ENCODE measurements around the gene NIN.

NIN gene, protein sequence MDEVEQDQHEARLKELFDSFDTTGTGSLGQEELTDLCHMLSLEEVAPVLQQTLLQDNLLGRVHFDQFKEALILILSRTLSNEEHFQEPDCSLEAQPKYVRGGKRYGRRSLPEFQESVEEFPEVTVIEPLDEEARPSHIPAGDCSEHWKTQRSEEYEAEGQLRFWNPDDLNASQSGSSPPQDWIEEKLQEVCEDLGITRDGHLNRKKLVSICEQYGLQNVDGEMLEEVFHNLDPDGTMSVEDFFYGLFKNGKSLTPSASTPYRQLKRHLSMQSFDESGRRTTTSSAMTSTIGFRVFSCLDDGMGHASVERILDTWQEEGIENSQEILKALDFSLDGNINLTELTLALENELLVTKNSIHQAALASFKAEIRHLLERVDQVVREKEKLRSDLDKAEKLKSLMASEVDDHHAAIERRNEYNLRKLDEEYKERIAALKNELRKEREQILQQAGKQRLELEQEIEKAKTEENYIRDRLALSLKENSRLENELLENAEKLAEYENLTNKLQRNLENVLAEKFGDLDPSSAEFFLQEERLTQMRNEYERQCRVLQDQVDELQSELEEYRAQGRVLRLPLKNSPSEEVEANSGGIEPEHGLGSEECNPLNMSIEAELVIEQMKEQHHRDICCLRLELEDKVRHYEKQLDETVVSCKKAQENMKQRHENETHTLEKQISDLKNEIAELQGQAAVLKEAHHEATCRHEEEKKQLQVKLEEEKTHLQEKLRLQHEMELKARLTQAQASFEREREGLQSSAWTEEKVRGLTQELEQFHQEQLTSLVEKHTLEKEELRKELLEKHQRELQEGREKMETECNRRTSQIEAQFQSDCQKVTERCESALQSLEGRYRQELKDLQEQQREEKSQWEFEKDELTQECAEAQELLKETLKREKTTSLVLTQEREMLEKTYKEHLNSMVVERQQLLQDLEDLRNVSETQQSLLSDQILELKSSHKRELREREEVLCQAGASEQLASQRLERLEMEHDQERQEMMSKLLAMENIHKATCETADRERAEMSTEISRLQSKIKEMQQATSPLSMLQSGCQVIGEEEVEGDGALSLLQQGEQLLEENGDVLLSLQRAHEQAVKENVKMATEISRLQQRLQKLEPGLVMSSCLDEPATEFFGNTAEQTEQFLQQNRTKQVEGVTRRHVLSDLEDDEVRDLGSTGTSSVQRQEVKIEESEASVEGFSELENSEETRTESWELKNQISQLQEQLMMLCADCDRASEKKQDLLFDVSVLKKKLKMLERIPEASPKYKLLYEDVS (N-terminal part only)

DNA sequence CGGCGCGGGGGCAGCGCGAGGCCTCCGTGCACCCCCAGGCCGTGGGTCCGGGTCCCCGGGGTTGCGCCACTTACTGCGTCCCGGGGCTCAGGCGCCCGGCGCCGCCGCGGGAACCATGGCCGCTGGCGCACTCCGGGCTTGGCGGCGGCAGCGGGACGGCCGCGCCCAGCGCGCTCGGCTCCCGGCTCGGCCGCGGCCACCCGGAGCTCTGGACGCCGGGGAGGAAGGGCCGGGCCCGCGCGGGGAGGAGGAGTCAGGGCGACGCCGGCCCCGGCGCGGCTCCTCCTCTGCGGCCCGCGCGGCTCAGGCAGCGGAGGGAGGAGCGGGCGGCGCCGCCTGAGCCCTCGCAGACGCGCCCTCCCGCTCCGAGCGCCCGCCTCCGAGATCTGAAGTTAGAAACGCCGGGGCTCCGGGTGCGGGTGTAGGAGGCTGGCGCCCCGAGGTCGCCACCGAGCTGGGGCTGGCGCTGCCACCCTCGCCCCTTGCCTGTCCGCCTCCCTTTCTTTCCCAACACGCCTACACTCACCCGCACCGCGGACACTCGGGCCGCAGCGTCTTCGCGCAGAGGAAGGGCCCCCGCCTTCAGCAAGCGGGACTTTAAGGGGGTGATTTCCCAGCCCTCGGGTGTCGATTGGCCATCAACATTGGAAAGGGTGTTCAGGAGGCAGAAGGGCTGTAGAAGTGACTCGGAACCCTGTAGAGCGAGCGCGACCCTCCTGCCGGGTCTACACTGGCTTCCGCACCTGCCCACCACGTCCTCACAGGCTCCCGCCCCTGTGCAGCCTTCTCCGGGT is at the start of gene NIN:
Gene NIN (minus strand): TSS at position 231 of the 794 bp plus-strand sequence. CDS start 9,106 bp downstream, outside the sequence.
- DNase-seq: peak; percentile 72 to 82

DNA sequence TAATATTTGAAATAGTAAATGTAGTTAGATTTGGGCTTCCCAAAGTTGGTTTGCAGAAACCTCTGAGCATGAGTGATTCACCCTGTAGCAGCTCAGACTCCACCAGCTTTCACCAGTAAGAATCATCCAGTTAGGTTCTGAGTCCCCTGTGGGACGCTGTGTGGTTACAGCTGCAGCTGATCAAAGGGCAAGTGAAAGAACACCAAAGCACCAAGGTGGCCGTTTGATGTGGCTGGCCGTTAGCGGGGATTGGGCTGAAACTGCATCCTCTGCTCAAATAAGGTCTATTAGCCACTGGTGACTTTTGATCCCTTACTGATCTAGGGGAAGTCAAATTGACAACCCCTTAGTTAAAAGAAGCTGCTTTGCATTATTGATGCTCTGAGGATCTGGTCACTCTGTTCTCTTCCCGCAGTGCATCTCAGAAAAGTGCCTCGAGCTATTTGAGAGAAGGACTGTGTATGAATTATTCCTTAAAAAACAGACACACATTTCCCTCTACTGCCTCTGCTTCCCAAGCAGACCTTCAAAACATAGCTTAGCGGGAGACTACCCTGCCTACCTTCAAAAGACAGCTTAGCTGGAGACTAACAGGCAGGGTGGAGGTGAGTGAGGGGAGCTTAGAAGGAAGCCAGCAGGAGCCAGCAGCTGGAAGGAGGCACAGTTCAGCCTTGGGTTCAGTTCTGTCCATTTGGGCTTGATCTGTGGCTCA is 44.6 kb upstream of the NIN start:
- DNase-seq: no peak

DNA sequence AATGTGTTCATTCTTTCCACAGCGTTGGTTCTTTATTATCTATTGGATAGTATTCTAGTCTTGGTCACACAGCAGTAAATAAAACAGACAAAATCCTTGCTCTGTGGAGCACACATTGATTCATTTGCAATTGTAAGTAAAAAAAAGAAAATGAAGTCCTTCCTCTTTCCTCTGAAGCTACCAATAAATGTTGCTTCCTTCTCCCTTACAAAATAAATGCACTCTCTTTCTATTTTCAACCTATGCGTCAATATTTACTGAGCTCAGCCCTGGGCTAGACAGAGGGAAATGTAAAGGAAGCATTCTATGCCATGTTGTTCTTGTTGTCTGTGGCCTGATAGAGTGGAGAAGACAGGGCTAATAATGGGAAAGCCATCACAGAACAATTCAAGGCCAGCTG is 43.8 kb upstream of the NIN start:
- DNase-seq: no peak

DNA sequence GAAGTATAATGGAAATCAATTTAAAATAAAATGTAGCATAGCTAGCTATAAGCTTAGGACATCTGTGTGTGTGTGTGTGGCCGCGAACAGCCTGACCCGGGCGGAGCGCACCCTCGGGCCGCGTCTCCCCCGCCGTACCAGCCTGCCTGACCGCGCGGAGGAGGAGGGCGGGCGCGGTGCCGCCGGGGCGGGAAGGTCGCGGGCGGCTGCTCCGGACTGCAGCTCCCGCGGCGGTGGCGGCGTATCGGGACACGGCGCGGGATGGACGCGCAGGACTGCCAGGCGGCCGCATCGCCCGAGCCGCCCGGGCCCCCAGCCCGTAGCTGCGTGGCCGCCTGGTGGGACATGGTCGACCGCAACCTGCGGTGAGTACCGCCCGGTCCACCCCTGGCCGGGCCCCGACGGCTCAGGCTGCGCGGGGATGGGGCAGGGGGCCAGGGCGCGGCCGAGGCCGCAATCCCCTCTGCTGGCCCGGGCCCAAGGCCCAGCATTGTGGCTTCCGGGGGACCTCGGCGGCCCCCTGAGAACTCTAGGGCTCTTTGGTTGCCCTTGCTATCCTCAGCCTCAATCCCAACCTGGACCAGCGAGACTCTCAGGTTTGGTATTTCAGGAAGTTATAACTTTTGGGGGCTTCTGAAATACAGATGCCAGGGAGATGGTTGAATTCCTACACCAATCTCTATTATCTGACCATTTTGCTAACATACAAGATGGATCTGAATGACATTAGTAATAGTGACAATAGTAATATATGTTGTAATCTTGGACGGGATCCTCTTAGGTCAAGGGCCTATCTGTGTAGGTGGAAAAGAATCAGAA is 41.2 kb upstream of the NIN start, which contains the start of gene ABHD12B:
Gene ABHD12B (plus strand): TSS at position 140 of the 819 bp plus-strand sequence. CDS start 122 bp downstream, at position 262.
- no peak for DNase-seq

DNA sequence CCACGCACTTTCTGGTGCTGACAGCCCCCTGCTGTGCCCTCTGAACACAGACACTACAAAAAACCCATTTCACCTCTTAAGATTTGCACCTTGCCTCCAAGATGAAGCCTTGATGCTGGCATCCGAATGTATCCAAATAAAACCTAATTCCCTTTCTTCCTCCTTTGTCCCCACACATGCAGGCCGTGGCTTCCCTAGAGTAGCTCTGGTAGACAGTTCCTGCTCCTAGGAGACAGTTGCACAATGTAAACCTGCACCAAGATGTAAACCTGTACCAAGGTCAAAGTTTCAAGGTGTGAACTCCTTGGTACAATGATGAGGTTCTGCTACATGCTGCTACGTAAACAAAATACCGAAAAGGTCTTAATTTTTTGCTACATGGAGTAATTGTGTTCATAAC is 40.3 kb upstream of the NIN start:
- DNase-seq: no peak

DNA sequence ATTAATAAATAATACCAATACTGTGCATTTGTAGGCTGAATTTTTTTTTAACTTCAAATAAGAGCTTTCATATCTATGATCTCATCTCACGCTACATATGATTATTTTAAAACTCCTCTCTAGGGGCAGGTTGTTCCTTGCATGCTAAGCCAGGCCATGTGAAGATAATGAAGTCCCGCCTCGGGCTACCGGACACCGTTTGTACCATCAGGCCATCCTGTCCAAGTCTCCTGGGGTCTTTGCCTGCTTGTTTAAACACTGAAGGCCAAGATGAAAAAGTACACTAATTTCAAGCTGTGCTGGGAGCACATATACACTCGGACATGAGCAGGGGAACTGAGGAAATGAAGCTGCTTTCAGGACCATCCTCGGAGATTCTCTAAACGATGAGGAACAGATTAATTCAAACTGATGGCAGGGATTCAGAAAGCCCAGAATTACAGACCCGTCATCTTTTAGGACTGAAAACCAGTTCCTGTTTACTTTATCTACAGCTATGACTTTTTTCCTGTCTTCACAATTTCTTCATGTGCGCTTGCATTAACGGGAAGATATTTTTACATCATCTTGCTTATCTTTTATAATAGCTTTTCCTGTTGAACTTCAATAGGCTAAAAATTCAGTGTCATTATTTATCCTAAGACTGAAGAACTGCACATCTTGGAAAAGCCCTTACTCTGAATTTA is 34.6 kb upstream of the NIN start:
- no peak for DNase-seq

DNA sequence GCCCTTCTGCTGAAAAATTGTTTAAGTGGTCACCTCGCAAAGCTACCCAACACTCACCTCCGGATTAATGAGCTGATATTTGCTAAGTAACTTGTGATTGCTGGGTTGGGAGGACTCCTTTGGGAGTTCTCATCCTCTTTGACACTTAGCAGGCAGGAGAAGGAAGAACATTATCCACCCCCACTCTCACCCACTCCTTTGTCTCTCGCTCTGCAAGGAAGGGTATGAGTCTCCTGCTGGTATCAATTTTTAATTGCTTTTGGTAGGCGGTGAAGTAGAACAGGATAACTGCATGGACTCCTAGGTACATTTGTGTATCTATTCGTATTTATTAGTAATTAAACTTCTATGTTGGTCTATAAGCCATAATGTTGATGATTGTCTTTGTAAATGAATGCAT is 34.0 kb upstream of the NIN start:
- DNase-seq: no peak

DNA sequence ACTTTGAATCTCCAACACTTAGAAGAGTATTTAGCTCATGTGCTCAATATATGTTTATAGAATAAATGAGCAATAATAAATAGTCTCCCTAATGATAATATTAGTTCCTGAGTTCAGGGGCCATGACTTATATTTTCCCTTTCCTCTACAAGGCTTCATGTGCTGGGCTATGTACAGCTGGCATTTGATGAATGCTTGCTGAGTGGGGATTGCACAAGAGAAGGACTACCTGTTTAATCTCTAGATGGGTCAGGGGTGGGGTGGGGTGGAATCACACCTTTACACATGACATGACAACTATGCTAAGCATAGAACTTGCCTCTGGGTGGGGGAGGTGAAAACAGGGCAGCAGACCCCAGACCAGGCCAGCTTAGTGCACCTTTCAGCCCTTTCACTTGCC is 33.3 kb upstream of the NIN start:
- no peak for DNase-seq

DNA sequence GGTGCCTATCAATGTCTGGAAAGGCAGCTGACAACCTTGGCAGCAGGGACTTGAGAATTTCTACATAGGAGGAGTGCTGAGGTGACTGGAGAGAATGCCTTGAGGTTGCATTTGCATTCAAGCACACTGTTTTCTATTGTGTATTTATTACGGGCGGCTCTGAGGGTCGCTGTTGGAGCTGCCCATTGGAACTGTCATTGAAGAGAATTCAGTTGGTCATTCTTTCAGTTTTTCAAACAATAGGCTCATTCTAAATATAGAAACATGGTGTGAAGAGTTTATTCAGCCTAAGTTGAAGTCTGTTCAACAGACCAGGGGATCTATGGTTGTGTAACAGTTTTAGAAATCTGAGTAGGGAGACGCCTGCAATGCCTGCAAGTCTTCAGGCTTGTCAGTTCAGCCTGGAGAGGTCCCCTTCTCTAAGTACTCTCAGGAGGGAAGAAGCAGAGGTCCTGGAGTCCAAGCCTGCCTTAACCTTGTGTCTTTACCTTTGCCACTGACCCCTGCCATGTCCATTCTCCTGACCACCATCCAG is 31.1 kb upstream of the NIN start:
- no peak for DNase-seq

DNA sequence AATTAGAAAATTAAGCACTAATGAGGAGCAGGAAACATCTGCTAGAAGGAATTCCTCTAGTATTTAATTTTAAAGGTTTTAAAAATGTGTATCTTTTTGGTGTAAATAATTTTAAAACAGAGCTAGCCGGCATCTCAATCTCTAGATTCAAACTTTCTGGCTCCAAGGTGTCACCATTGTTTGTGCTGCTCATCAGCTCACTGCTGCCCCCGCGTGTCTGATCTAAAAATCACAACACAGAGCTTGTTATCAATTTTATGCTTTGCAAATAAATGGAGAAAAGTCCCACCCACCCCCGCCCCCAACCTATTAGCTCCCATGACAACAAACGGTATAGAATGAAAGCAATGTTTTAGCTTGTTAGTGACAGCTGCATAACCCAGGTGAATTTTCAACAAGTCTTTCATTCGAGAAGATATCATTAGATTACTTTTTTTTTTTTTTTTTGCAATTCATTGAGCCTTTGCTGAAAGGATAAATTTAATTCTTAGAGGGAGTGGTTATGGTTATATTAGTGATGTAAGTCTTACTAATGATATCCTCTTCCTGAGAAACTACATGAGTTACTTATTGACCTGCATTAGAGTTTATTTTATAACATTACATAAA is 29.6 kb upstream of the NIN start:
- DNase-seq: peak; percentile 73 to 84

DNA sequence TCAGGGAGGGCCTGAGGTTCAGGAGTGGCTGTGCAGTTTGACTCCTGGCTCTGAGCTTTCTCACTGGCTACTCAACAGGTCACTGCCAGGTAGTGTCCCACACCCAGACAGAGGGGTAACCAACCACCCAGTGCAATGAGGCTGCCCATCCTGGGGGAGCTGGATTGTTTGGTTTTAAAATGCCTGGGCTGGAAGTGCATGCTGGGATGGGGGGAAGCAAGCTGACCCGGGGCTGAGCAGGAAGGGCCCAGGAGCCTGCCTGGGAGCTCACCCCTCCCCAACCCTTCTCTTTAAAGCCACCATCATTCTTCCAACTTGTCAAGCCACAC is 28.3 kb upstream of the NIN start:
- DNase-seq: no peak

DNA sequence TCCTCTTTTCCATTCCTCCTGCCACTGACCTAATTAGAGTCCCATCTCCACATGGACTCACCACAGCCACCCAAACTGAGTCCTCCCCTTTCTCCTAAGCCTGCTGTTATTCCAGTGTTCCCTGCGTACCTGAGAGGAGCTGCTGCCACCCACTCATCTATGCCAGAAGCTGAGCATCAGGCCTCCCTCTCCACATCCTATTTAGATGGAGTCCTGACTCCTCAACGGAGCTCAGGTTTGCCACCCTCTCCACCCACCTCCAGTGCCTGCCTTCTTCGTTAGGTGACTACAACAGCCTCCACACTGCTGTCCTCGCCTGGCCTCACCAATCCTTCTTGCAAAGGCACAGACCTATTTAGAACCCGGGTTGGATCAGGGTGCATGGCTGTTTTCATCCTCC is 25.7 kb upstream of the NIN start:
- no peak for DNase-seq

DNA sequence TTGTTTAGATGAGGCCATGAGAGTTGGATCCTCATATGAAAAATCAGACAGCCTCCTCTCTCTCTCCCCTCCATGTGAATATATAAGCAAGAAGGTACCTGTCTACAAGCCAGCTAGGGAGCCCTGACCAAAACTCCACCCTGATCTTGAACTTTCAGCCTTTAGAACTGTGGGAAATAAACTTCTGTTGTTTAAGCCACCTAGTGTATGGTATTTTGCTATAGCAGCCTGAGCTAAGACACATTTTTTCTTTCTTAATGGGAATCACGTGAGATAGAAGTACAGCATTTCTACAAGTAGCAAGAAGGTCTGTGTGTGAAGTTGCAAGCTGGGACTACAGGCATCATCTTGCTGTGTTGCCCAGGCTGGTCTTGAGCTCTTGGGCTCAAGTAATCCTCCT is 24.6 kb upstream of the NIN start:
- no peak for DNase-seq

DNA sequence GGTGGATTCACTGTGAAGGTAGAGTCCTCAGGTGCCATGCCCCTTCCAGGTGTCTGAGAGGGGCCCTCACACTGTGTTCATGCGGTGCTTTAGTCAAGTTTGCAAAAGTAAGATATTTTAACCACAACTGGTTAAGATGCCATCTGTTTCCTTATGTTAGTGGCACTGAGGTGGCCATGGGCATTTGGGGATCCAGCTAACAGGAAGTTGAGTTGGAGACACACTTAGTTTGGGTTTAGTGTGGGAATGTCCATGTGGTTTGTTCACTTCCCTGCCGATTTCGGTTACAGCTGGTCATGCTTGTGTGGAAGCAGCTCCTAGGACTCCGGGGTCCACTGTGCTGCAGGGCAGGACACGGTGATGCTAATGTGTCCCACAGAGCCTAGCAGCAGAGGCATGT is 23.6 kb upstream of the NIN start:
- no peak for DNase-seq

DNA sequence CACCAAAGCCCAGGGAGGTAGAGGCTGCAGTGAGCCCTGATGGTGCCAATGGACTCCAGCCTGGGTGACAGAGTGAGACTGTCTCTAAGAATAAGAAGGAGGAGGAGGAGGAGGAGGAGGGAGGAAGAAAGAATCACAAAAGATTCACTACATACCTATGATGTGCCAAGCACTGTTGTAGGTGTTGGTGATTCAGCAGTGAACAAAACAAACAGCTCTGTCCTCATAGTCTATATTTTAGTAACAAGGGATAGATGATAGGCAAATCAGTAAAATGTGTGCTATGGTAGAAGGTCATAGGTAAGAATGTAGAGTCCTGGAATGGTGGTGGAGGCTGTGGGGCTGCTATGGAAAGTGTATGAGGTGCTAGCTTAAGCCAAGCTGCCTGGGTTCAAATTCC is 22.9 kb upstream of the NIN start:
- DNase-seq: no peak

DNA sequence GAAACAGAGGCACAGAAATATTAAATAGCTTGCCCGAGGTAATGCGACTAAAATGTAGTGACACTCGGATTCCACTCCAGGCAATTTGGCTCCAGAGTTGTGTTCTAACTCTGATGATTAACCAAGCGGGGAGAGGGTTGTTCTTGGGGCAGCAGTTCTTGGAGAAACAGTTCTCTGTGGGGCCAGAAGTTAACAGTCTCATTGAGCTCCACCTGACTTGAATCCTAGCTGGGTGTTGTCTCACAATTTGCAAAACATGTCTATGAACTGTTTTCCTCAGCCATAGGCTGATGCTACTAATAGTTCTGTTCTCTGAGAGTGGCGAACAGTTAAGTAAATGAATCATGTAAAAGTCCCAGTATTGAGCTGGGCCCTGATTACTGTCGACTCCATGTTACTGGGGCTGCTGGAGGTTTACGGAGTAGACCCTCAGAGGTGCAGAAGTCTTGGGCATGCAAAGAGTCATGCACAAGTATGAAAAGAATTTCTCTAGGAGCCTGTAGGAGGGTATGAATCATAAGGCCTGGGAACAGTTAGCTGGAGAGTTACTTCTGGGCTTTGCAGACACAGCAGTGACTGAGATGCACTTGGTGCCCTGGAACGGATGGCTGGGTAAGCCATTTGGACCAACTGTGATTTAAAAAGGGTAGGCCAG is 15.4 kb upstream of the NIN start:
- no peak for DNase-seq

DNA sequence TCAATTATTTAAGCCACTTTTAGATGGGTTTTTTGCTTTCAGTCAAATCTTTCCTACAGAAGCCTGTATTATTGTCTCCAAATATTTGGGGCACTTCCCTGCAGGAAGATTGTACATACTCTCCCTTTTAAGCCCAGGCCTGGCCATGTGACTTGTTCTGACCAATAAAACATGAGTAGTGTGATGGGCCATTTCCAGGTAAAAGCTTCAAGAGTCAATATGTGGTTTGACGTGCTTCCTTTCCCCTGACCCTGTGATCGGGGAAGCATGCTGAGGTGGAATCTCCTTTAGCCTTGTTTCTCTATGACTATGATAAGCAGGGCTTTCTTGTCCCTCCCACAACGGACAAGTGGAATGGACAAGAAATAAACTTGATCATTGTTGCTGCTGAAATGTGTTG is 14.2 kb upstream of the NIN start:
- no peak for DNase-seq

DNA sequence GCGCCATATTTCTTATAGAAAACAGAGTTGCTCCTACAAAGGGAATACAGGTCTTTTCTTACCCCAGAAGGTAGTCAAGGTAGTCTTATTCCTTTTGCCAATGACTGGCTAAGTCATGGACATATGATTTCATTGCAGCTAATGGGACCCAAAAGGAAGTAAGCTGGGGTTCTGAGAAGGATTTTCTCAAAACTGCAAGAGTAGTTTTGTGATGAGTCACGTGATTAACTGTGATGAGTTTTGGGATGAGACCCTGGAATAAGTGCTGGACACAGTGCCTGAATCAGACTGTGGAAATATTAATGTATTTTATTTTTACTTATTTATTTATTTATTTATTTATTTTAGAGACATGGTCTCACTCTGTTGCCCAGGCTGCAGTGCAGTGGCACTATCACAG is 13.4 kb upstream of the NIN start:
- no peak for DNase-seq

DNA sequence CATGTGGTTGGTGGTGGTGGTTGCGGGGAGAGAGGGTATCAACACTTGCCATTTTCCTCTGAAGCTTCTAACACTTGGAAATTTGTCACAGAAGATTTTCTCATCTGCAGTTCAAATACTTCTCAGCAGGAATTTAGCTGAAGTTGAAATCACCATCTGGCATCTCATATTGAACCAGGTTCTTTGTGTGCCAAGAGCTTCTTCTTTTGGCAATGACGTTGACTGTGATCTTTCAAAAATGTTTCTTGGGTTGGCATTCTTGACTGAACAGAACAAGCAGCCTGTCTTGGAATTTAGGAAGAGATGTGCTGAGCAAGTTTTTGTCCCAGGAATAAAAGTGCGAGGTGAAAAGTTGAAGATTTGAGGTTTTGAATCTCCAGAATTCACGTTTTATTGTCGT is 8.7 kb upstream of the NIN start:
- DNase-seq: no peak

All from hippocampal formation (tissue), 2 donors.